Hematopoietic multipotent progenitor cell treated with erythropoietin and hydrocortisone succinate and interleukin-3 and kit ligand, for 17 days (in vitro differentiated cells): ENCODE data around the gene PLD1.
A peak's percentile ranks its signal among the peaks of the same experiment; 100 is the strongest.
"Not testable (repeated sequence)": the region's sequence is repeated elsewhere in the genome, so short reads cannot be mapped to it uniquely, and the experiment has no call there.

Source experiments
- DNase-seq: peaks from one replicate; pipeline ENCODE4 v3.0.0-alpha.2; 2015; ENCODE audit warnings: low spot score

Gene PLD1

GRCh38 chr3:171772427-171773056 is 37.7 kb downstream of the PLD1 start:
- DNase-seq, result peak; percentile 39

- DNase-seq, result peak; percentile 20
Measured at GRCh38 chr3:171770689-171771620, 39.3 kb downstream of the PLD1 start.

GRCh38 chr3:171769461-171769860 is 40.8 kb downstream of the PLD1 start:
- DNase-seq, result no peak

- DNase-seq, result no peak
Measured at GRCh38 chr3:171768986-171769385, 41.3 kb downstream of the PLD1 start.

DNA sequence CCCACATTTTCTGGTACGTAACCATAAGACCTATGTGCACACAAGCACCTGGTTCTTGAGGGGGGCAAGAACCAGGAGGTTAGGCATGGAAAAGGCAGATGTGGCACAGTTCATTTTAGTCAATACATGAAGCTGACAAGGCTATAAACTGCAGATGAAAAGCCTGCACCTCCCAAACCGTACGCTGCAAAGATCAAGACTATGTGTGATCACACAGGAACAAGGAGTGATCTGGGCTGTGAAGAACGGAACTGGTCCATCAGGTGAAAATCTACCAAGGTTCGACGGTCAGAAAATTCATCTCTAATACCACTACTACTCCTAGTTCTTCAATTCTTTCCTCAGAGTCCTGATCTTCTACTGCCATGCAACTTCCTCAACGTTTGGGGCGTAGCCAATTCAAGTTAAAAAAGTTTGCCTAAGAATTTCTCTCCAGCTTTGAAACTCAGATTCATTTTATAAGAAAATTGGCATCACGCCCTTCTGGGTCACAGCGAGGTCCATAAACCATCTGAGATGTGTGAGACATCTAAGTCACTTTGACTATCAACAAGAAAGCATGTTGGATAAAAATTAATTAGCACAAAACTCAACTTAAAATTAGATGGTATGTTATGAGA is 41.9 kb downstream of the PLD1 start:
- no peak for DNase-seq

GRCh38 chr3:171765511-171765887 is 44.8 kb downstream of the PLD1 start:
- no peak for DNase-seq

DNA sequence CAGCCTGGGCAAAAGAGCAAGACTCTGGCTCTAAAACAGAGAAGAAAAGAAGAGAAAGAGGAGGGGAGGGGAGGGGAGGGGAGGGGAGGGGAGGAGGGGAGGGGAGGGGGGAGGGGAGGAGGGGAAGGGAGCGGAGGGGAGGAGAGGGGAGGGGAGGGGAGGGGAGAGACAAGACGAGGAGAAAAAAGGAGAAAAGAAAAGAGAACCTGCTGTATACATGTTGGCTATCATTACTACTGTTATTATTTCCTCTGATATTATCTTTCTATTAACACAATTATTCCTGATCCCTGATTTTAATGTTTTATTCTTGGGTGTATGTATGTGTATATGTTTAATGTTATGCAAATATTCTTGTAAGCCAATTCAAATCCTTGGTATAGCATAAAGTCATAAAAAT is 46.9 kb downstream of the PLD1 start:
- DNase-seq, result no peak

GRCh38 chr3:171760477-171760876 is 49.8 kb downstream of the PLD1 start:
- no peak for DNase-seq

DNA sequence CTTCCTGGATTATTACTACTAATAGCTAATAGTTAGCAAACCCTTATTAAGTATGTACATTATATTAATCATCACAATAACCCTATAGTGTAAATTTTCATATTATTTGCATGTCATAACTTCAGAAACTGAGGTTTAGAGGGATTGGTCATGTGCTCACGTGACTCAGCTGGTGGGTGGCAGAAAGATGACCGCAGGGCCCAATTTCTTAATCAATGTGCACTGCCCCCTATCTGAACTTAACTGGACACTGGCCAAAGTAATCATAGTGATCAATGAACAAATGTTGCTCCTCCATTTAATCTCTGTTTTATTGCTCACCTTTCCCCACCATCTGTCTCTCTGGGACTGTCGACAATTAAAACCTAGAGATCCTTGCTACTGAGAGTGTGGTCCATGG is 52.2 kb downstream of the PLD1 start:
- no peak for DNase-seq

- DNase-seq, result no peak
Measured at GRCh38 chr3:171757361-171758034, 52.8 kb downstream of the PLD1 start.

GRCh38 chr3:171755656-171756055 is 54.6 kb downstream of the PLD1 start:
- DNase-seq, result no peak

GRCh38 chr3:171755015-171755589 is 55.2 kb downstream of the PLD1 start:
- no peak for DNase-seq

DNA sequence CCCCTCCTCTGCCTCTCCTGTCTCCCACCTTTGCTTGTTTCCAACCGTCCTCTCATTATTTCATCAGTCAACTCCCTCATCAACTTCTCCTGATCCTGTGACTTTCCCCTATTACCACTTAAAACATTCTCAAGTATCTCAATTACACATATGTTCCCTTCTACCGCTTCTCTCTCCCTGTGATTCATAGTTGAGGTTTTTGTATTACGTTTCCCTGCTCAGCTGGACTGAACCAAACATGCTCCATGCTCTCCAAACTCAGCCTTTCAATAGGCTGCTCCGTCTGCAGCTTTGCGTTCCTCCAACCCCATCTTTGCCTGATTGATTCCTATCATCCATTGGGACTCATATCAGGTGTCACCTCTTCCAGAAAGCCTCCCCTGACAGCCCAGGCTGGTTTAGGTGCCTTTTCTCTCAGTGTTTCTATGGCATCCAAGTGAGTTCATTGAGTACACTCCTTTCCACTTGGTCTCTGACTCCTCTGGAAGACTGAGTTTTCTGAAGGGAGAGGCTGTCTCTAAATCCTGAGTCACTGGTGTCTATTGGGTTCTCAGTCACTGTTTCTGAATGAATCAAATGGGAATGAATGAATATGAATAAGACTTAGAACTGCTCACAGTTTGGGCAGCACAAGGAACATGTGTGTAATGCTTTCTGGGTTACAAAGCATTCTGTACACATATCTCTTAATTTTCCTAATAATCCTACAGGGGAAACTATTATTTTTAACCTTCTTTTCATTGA is 56.4 kb downstream of the PLD1 start:
- DNase-seq, result no peak

DNA sequence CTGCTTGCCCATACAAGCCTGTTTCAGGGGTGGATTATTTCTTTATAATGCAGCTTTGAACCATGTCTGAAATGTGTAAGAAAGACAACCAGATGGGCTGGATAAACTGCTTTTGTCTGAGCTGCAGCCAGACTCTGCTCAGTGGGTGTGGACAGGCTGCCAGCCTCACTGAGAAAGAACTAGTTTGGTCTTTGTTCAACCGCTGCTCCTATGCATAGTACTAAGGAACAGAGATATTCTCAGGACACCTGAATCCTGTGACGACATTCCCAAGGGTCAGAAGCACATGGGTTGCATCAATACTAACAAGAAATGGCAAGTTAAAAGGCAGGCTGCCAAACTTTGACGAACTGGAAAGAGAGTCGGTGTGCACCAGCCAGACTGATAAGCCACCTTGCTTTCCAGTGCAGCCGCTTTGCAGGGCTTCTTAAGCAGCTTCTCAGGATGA is 57.2 kb downstream of the PLD1 start:
- DNase-seq, result peak; percentile 14

DNA sequence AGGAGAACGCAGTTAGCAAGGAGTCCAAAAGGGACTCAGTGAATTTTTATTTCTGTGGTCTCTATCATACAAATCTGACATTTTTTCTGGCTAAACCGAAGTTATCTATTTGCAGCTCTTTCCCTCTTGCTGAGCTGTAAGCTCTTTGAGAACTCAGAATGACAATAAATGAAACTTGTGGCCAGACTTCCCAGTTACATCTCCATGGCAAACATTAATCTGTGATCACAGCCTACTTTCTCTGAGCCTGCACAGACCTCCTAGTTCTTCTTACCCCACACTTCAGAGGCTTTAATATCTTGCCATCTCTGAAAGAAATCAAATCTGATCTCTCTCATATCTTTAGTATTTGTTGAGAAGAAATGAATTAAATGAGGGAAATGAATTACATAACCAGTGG is 58.0 kb downstream of the PLD1 start:
- DNase-seq, result no peak

DNA sequence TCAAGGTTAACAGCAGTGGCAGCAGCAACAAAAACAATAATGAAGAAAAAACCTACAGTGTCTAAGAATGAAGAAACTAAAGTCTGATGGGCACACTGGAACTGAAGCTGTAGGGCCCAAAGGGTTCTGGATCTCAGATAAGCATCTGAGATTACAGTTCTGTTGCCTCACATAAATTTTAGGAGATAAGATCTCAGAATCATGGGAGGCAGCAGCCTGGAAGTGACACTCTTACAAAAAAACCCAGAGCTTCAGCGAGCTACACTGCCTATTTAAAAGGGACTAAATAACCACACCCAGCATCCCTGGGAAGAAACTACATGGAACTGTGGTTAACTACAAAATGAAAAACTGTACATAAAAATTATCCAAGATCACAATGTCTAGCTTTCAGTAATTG is 61.2 kb downstream of the PLD1 start:
- DNase-seq, result no peak

GRCh38 chr3:171748064-171748924 is 62.0 kb downstream of the PLD1 start:
- peak; percentile 8 for DNase-seq

GRCh38 chr3:171747223-171747920 is 62.9 kb downstream of the PLD1 start:
- no peak for DNase-seq

DNA sequence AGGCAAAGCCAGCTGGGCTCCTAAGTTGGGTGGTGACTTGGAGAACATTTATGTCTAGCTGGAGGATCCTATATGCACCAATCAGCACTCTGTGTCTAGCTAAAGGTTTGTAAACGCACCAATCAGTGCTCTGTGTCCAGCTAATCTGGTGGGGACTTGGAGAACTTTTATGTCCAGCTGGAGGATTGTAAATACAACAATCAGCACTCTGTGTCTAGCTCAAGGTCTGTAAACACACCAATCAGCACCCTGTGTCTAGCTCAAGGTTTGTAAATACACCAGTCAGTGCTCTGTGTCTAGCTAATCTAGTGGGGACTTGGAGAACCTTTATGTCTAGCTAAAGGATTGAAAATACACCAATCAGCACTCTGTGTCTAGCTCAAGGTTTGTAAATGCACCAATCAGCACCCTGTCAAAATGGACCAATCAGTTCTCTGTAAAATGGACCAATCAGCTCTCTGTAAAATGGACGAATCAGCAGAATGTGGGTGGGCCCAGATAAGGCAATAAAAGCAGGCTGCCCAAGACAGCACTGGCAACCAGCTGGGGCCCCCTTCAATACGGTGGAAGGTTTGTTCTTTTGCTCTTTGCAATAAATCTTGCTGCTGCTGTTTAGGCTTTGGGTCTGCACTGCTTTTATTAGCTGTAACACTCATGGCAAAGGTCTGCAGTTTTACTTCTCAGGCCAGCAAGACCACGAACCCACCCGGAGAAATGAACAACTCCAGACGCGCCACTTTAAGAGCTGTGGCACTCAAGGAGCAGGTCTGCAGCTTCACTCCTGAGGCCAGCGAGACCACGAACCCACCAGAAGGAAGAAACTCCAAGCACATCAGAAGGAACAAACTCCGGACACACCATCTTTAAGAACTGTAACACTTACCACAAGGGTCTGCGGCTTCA is 63.7 kb downstream of the PLD1 start:
- DNase-seq, result not testable (repeated sequence)
